ENCODE results near the gene NIM1K. TPM values are rescaled to one million over a fixed set of nuclear protein-coding genes. Genes with fewer than 3 reads are reported as not detected.

Gene NIM1K
- total RNA-seq, 1 donor from 2014 or later: 0.67 TPM

DNA sequence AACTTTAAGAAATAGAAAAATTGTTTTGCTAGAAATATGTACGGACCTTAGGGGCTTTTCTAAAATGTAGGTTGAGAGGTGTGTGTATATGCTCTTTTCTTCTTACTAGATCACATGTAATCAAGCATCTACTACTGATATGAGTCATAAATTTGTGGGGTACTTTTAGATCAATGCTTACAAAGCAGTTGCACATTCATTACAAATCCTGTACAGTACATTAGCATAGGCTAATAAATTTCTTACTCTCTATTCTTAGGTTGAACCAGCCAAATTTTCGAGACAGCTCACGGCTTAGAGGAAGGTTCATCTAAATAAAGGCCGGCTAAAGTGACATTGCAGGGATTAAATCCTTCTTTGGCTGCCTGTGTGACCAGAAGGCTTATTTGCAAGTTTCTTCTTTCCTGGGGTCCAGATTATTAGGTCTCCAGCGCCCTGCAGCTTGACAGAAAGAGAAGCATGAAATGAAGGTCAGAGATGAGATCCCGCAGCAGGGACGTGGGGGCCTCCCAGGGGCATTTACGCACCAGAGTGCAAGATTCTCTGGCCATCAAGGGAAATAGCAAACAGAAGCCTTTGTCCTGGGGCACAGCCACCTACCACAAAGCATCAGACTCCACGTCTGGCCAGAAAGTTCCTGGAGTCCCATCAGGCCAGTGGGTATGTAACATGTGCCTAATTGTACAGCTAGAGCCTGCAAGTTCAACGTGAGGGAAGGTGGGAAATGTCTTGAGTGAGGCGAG lies 53.0 kb downstream of the NIM1K start:
- peaks cover 60% of the 10 kb centered on the region for H3K27me3 Mint-ChIP-seq (ENCODE audit: low read depth)
- no peaks in the 10 kb centered on the region for H3K36me3 Mint-ChIP-seq (ENCODE audit: low read depth)
- no peak overlapping the region for H3K27ac Mint-ChIP-seq (ENCODE audit: unreplicated experiment)
- H3K9me3 Mint-ChIP-seq (ENCODE audit: low read depth): no peaks in the 10 kb centered on the region
- no peaks in the 10 kb centered on the region for H3K4me1 Mint-ChIP-seq (ENCODE audit: low read depth)
- H3K4me3 Mint-ChIP-seq (ENCODE audit: unreplicated experiment): no peak overlapping the region
- DNase-seq (ENCODE audit: low spot score): no peak
- TF ChIP-seq, protein P1, sequence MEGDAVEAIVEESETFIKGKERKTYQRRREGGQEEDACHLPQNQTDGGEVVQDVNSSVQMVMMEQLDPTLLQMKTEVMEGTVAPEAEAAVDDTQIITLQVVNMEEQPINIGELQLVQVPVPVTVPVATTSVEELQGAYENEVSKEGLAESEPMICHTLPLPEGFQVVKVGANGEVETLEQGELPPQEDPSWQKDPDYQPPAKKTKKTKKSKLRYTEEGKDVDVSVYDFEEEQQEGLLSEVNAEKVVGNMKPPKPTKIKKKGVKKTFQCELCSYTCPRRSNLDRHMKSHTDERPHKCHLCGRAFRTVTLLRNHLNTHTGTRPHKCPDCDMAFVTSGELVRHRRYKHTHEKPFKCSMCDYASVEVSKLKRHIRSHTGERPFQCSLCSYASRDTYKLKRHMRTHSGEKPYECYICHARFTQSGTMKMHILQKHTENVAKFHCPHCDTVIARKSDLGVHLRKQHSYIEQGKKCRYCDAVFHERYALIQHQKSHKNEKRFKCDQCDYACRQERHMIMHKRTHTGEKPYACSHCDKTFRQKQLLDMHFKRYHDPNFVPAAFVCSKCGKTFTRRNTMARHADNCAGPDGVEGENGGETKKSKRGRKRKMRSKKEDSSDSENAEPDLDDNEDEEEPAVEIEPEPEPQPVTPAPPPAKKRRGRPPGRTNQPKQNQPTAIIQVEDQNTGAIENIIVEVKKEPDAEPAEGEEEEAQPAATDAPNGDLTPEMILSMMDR (IDR thresholded peaks at IDR 0.05): no peak

DNA sequence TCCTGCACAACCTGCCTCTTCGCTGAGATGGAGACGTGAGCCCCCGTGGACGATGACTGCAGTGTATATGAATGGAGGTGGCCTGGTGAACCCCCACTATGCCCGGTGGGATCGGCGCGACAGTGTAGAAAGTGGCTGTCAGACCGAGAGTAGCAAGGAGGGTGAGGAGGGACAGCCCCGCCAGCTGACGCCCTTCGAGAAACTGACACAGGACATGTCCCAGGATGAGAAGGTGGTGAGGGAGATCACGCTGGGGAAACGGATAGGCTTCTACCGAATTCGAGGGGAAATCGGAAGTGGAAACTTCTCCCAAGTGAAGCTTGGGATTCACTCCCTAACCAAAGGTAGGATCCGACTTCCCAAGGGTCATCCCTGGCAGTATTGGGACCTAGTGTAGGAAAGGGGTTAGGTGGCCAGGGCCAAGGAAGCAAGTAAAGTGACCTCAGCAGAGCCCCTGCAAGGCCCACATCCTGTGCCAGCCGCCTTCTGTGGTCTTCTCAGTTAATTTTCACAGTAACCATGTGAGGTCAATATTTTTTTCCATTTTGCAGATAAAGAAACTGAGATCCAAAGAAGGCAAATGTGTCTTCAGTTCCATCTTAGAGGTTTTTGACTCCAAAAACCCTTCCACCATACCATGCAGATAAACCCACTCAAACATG lies 53.8 kb downstream of the NIM1K start:
- Mint-ChIP-seq H3K27ac (ENCODE audit: unreplicated experiment) (no peak overlapping the region), H3K9me3 (ENCODE audit: low read depth) (no peaks in the 10 kb centered on the region), H3K4me1 (ENCODE audit: low read depth) (no peaks in the 10 kb centered on the region), H3K27me3 (ENCODE audit: low read depth) (peaks cover 54% of the 10 kb centered on the region), H3K4me3 (ENCODE audit: unreplicated experiment) (no peak overlapping the region), H3K36me3 (ENCODE audit: low read depth) (no peaks in the 10 kb centered on the region)
- no peak for DNase-seq (ENCODE audit: low spot score)
- TF ChIP-seq, protein P1 (IDR thresholded peaks at IDR 0.05): no peak

DNA sequence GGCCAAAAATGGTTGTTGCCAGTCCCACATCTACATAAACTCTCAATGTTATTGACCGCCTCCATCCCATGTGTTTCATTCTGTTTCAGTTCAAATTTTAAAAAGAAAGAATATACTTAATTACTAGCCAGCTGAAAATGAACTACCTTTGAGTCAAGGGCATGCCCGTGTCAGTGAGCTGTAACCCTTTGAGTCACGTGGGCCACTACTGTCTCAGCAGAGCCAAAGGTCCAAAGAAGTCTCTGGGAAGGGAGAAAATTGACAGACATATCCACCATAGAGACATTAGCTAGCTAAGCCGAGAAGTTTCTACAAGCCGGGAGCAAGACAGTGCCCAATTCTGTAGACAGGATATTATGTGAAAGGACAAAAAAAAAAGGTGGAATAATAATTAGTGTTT lies 59.7 kb downstream of the NIM1K start:
- H3K4me3 Mint-ChIP-seq (ENCODE audit: unreplicated experiment): no peak overlapping the region
- TF ChIP-seq, protein P1 (IDR thresholded peaks at IDR 0.05): no peak
- no peaks in the 10 kb centered on the region for H3K36me3 Mint-ChIP-seq (ENCODE audit: low read depth)
- peaks cover 43% of the 10 kb centered on the region for H3K27me3 Mint-ChIP-seq (ENCODE audit: low read depth)
- no peak overlapping the region for H3K27ac Mint-ChIP-seq (ENCODE audit: unreplicated experiment)
- H3K4me1 Mint-ChIP-seq (ENCODE audit: low read depth): no peaks in the 10 kb centered on the region
- no peak for DNase-seq (ENCODE audit: low spot score)
- no peaks in the 10 kb centered on the region for H3K9me3 Mint-ChIP-seq (ENCODE audit: low read depth)

DNA sequence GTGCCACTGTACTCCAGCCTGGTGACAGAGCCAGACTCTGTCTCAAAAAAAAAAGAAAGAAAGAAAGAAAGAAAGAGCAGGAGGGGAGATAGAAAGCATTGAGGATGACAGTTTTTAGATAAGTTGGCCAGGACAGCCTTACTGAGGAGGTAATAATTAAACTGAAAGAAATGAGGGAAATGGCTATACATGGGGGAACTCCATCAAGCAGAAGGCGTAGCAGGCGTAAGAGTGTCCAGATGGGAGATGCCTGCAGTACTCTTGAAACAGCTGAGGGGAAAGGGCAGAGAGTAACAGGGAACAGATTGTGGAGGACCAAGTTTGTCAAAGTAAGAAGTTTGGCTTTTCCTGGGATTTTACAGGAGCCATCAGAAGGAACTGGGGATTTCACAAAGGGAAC lies 63.7 kb downstream of the NIM1K start:
- Mint-ChIP-seq H3K27me3 (ENCODE audit: low read depth) (peaks cover 49% of the 10 kb centered on the region), H3K27ac (ENCODE audit: unreplicated experiment) (no peak overlapping the region), H3K4me1 (ENCODE audit: low read depth) (no peaks in the 10 kb centered on the region), H3K4me3 (ENCODE audit: unreplicated experiment) (no peak overlapping the region), H3K36me3 (ENCODE audit: low read depth) (no peaks in the 10 kb centered on the region), H3K9me3 (ENCODE audit: low read depth) (no peaks in the 10 kb centered on the region)
- TF ChIP-seq, protein P1 (IDR thresholded peaks at IDR 0.05): no peak
- no peak for DNase-seq (ENCODE audit: low spot score)

DNA sequence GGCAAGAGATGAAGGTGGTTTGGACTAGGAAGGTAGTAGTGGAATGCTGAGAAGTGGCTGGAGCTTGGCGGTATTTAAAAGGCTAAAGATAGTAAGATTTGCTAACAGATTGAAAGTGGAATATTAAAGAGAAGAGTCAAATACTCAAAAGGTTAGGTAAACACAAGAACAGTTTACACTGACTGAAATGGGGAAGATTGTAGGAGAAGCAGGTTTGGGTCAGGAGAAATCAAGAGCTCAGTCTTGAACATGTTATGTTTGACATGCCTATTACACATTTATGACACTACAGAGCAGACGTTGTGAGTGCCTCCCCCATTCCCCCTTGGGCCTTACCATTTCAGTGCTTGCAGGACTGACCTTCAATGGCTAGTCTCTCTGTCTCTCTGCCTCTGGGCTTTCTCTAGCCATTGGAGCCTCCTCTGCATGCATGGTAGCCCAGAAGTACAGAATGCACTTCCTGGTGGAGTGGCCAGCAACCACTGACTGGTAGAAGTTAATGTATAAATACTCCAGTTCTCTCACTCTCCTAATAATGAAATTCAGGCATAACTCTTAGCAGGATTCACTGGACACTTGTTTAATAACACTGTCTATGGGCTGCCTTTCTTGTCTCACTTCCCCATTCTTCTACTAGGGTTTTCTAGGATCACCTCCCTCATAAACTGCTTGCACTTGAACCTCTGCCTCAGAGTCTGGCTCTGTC lies 64.4 kb downstream of the NIM1K start:
- H3K27ac Mint-ChIP-seq (ENCODE audit: unreplicated experiment): no peak overlapping the region
- H3K36me3 Mint-ChIP-seq (ENCODE audit: low read depth): no peaks in the 10 kb centered on the region
- no peak for DNase-seq (ENCODE audit: low spot score)
- H3K4me3 Mint-ChIP-seq (ENCODE audit: unreplicated experiment): no peak overlapping the region
- peaks cover 49% of the 10 kb centered on the region for H3K27me3 Mint-ChIP-seq (ENCODE audit: low read depth)
- H3K9me3 Mint-ChIP-seq (ENCODE audit: low read depth): no peaks in the 10 kb centered on the region
- TF ChIP-seq, protein P1 (IDR thresholded peaks at IDR 0.05): no peak
- no peaks in the 10 kb centered on the region for H3K4me1 Mint-ChIP-seq (ENCODE audit: low read depth)

Data from chondrocyte (in vitro differentiated cells).